Activated CD8-positive, alpha-beta memory T cell treated with anti-CD3 and anti-CD28 coated beads for 48 hours (primary cell): ENCODE data around the gene CEACAM20.
"Not testable (repeated sequence)": the region's sequence is repeated elsewhere in the genome, so short reads cannot be mapped to it uniquely, and the experiment has no call there.

Source experiments
- DNase-seq, 3 experiments: peaks; one replicate each; pipeline ENCODE4 v3.0.0-alpha.2; 2020; ENCODE audit warnings: low read depth in 2 of 3, low spot score in 2 of 3

Gene CEACAM20

GRCh38 chr19:44496711-44497110 is 32.8 kb downstream of the CEACAM20 start:
- DNase-seq: no peak

GRCh38 chr19:44476559-44477408 is 52.7 kb downstream of the CEACAM20 start:
- no peak for DNase-seq

- DNase-seq: not testable (repeated sequence)
Measured at GRCh38 chr19:44468730-44469129, 60.7 kb downstream of the CEACAM20 start.

GRCh38 chr19:44462600-44463286 is 66.7 kb downstream of the CEACAM20 start:
- DNase-seq: not testable (repeated sequence)
